ENCODE measurements around the gene CIC. TPM values are rescaled to one million over a fixed set of nuclear protein-coding genes. Genes with fewer than 3 reads are reported as not detected.

CIC gene
- polyA plus RNA-seq, 1 experiment: 2.9 TPM

GRCh38 chr19:42249769-42250168, 19.3 kb upstream of the CIC start:
- peaks cover 7% of the 10 kb centered on the region; the same call in 1 of the 2 replicates for H3K9me3 ChIP-seq (ENCODE audit: control insufficient read depth, insufficient read depth, low read length)
- POLR2A ChIA-PET: interaction anchor here (2.9 kb wide), 1 partner anchor 30 kb away, joined by 8 read pairs; no protein-coding TSS in a partner anchor
- no peak overlapping the region for H3K27ac ChIP-seq (ENCODE audit: low read depth, low read length)
- H3K4me3 ChIP-seq (ENCODE audit: low read depth, low read length): no peak overlapping the region
- TF ChIP-seq, protein P1, sequence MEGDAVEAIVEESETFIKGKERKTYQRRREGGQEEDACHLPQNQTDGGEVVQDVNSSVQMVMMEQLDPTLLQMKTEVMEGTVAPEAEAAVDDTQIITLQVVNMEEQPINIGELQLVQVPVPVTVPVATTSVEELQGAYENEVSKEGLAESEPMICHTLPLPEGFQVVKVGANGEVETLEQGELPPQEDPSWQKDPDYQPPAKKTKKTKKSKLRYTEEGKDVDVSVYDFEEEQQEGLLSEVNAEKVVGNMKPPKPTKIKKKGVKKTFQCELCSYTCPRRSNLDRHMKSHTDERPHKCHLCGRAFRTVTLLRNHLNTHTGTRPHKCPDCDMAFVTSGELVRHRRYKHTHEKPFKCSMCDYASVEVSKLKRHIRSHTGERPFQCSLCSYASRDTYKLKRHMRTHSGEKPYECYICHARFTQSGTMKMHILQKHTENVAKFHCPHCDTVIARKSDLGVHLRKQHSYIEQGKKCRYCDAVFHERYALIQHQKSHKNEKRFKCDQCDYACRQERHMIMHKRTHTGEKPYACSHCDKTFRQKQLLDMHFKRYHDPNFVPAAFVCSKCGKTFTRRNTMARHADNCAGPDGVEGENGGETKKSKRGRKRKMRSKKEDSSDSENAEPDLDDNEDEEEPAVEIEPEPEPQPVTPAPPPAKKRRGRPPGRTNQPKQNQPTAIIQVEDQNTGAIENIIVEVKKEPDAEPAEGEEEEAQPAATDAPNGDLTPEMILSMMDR (IDR thresholded peaks at IDR 0.05; ENCODE audit: low read depth, low read length): no peak
- no peaks in the 10 kb centered on the region for H3K27me3 ChIP-seq (ENCODE audit: control insufficient read depth, insufficient read depth, low read length)
- CTCF ChIA-PET: interaction anchor here (0.9 kb wide), 1 partner anchor 30 kb away, joined by 7 read pairs; no protein-coding TSS in a partner anchor
- DNase-seq (ENCODE audit: low read depth, low spot score): no peak

- Histone ChIP-seq H3K9me3 (ENCODE audit: control insufficient read depth, insufficient read depth, low read length) (peaks cover 7% of the 10 kb centered on the region; the same call in 1 of the 2 replicates), H3K27me3 (ENCODE audit: control insufficient read depth, insufficient read depth, low read length) (no peaks in the 10 kb centered on the region), H3K27ac (ENCODE audit: low read depth, low read length) (peak overlapping the region; percentile 47), H3K4me3 (ENCODE audit: low read depth, low read length) (no peak overlapping the region; the same call in 1 of the 2 replicates)
- TF ChIP-seq, protein P1 (IDR thresholded peaks at IDR 0.05; ENCODE audit: low read depth, low read length): no peak
- ChIA-PET CTCF (interaction anchor here (0.9 kb wide), 1 partner anchor 30 kb away, joined by 7 read pairs; no protein-coding TSS in a partner anchor), POLR2A (interaction anchor here (0.7 to 2.9 kb wide), 2 partner anchors 29 to 52 kb away, joined by 4 to 8 read pairs; partner anchors contain the start of gene PRR19)
- no peak for DNase-seq (ENCODE audit: low read depth, low spot score)
Measured at GRCh38 chr19:42250183-42250665, 18.8 kb upstream of the CIC start.

- peak overlapping the region; percentile 47 for H3K27ac ChIP-seq (ENCODE audit: low read depth, low read length)
- DNase-seq (ENCODE audit: low read depth, low spot score): no peak
- POLR2A ChIA-PET: interaction anchor here (0.6 to 2.9 kb wide), 3 partner anchors 29 to 178 kb away, joined by 3 to 8 read pairs (median 4); partner anchors contain the start of gene PRR19
- H3K4me3 ChIP-seq (ENCODE audit: low read depth, low read length): peak overlapping the region; percentile 84
- H3K27me3 ChIP-seq (ENCODE audit: control insufficient read depth, insufficient read depth, low read length): no peaks in the 10 kb centered on the region
- H3K9me3 ChIP-seq (ENCODE audit: control insufficient read depth, insufficient read depth, low read length): peaks cover 7% of the 10 kb centered on the region; the same call in 1 of the 2 replicates
- CTCF ChIA-PET: interaction anchor here (0.9 to 2.1 kb wide), 5 partner anchors 29 to 150 kb away, joined by 3 to 13 read pairs (median 6); no protein-coding TSS in a partner anchor
- TF ChIP-seq, protein P1 (IDR thresholded peaks at IDR 0.05; ENCODE audit: low read depth, low read length): no peak
Measured at GRCh38 chr19:42250666-42251531, 18.2 kb upstream of the CIC start.

DNA sequence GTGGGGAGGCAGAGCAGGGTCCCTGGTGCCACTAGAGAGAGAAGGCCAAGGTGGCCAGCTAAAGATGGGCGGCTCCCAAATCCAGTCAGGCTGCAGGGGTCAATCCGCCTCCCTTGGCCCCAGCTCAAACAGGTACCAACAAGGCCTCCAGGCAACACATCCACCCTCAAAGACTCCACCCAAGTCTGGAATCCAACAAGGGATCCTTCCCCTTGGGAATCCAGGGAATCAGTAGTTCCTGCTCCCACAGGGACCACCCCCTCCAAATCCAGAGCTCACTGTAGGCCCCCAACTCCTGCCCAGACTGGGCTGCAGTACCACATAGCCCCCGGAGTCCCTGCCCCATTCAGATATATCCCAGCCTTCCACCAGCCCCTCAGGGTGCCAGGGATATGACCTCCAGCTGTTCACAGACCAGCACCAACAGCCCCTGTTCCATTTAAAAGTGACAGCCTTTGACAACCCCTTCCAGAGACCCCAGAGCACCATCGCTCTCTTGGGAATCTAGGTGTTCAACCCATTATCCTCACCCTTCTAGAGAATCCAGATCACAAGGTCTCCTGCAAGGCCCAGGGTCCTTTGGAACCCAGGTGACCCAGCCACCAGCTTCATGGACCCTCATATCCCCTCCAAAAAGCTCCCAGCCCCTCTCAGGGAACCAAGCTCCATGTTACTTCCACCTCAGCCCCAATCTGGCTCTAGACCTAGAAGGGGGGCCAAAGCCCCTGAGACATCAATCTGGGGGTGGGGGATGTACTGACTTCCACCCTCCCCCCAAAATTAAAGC, 17.3 kb upstream of the CIC start:
- CTCF ChIA-PET: interaction anchor here (1.4 to 2.1 kb wide), 4 partner anchors 28 to 149 kb away, joined by 3 to 13 read pairs (median 4); no protein-coding TSS in a partner anchor
- POLR2A ChIA-PET: interaction anchor here (2.9 kb wide), 1 partner anchor 28 kb away, joined by 8 read pairs; no protein-coding TSS in a partner anchor
- DNase-seq (ENCODE audit: low read depth, low spot score): no peak
- Histone ChIP-seq H3K27ac (ENCODE audit: low read depth, low read length) (peak overlapping the region; percentile 31), H3K27me3 (ENCODE audit: control insufficient read depth, insufficient read depth, low read length) (no peaks in the 10 kb centered on the region), H3K9me3 (ENCODE audit: control insufficient read depth, insufficient read depth, low read length) (peaks cover 7% of the 10 kb centered on the region; the same call in 1 of the 2 replicates), H3K4me3 (ENCODE audit: low read depth, low read length) (peak overlapping the region; percentile 84)
- TF ChIP-seq, protein P1 (IDR thresholded peaks at IDR 0.05; ENCODE audit: low read depth, low read length): no peak
